GM12865 (cell line): Measurements from ENCODE around the gene FKBP5.
A peak's percentile ranks its signal among the peaks of the same experiment; 100 is the strongest.

Source experiments
- DNase-seq: peaks from one replicate; pipeline ENCODE4 v3.0.0; 2010; ENCODE audit warnings: low read depth
- H3K4me3 ChIP-seq: 2 replicates; pipeline ENCODE4 v1.5.1; 2011; ENCODE audit warnings: mild to moderate bottlenecking, low read depth, low read length, control low read depth
- TF ChIP-seq, protein P1 (sequence below): IDR thresholded peaks from 2 replicates; pipeline ENCODE4 v1.5.1; 2011; ENCODE audit warnings: low read length, control low read depth, low read depth, inconsistent platforms; ENCODE audit not compliant: insufficient read depth; ENCODE audit errors: missing control alignments

FKBP5 gene

DNA sequence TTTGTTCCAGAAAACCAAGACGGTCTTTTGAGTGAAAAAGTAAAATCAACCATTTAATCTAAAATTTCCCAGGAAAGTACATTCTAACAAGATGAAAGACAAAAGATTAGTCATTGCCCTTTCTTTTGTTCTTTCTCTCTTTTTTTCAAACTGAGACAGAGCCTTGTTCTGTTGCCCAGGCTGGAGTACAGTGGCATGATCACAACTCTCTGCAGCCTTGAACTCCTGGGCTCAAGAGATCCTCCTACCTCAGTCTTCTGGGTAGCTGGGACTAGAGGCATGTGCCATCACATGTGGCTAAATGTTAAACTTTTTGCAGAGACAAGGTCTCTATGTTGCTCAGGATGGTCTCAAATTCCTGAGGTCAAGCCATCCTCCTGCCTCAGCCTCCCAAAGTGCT is 75.0 kb downstream of the FKBP5 start:
- no peak for DNase-seq
- H3K4me3 ChIP-seq: no peak overlapping the region
- TF ChIP-seq, protein P1, sequence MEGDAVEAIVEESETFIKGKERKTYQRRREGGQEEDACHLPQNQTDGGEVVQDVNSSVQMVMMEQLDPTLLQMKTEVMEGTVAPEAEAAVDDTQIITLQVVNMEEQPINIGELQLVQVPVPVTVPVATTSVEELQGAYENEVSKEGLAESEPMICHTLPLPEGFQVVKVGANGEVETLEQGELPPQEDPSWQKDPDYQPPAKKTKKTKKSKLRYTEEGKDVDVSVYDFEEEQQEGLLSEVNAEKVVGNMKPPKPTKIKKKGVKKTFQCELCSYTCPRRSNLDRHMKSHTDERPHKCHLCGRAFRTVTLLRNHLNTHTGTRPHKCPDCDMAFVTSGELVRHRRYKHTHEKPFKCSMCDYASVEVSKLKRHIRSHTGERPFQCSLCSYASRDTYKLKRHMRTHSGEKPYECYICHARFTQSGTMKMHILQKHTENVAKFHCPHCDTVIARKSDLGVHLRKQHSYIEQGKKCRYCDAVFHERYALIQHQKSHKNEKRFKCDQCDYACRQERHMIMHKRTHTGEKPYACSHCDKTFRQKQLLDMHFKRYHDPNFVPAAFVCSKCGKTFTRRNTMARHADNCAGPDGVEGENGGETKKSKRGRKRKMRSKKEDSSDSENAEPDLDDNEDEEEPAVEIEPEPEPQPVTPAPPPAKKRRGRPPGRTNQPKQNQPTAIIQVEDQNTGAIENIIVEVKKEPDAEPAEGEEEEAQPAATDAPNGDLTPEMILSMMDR: no peak

DNA sequence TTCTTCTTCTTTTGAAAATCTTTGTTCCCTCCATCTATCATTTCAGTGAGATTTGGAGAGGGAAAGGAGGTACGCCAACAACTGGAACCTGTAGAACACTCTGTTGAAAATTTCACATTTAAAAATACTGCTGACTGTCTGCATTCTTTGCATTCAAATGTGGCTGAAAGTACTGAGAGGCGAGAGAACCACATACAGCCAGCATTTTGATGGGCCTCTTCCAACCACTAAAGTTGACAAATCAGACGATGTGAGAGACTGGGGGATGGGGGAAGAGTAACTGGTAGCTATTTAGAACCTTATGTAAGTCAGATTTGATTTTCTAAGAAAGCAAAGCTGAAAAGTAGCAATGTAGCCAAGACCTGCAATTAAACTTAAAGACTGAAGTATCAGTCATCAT is 77.5 kb downstream of the FKBP5 start:
- DNase-seq: peak; percentile 46
- no peak overlapping the region for H3K4me3 ChIP-seq
- TF ChIP-seq, protein P1: no peak

DNA sequence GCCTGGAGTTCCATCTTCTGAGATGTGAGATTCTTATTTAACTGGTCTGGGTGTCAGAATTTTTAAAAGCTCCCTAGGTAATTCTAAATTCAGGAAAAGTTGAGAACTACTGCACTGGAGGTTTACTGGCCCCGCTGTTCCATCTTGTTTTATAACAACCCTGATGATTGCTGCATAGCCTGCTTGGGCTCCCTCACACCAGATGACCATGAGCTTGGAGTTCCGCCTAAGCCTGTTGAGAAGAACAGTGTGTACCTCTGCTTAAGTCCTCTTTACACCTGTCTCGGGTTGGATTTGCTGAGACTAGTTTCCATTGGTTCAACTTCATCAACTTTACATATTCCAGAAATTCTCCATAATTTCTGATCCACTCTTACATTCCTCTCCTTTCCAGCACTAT is 77.9 kb downstream of the FKBP5 start:
- no peak for DNase-seq
- H3K4me3 ChIP-seq: no peak overlapping the region
- TF ChIP-seq, protein P1: no peak

DNA sequence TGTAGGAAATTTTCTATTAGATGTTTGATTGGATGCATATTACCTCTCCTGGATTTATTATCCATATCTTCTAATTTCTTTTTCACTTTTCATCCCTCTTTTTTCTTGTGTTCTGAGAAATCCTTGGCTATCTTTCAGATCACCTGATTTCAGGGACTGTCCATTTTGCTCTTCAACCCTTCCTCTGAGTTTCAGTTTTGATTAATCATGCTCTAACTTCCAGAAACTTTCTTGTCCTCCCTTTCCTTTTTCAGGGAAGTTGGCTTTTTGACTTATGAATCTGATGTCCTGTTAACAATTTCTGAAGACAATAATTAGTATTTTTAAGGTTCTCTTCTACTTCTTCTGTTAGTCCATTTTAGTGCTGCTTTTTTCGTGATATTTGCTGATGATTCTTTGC is 79.1 kb downstream of the FKBP5 start:
- no peak for DNase-seq
- TF ChIP-seq, protein P1: no peak
- no peak overlapping the region for H3K4me3 ChIP-seq

DNA sequence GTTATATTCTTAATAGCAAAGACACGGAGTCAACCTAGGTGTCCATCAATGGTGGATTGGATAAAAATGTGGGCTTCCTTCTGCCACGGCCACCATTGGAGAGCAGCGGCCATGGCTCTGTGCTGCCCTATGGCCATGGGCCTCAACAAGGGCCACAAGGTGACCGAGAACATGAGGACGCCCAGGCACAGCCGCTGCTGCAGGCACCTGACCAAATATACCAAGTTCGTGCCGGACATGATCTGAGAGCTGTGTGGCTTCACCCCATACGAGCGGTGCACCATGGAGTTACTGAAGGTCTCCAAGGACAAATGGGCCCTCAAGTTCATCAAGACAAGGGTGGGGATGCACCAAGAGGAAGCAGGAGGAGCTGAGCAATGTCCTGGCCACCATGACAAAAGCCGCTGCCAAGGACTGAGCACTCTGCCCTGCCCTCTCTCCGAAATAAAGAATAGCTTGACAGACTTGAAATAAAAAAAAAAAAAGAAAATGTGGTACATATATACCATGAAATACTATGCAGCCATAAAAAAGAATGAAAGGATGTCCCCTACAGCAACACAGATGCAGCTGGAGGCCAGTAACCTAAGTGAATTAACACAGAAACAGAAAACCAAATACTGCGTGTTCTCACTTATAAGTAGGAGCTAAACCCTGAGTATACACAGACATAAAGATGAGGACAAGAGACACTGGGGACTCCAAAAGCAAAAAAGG is 81.0 kb downstream of the FKBP5 start:
- TF ChIP-seq, protein P1: no peak
- no peak overlapping the region for H3K4me3 ChIP-seq
- DNase-seq: no peak

DNA sequence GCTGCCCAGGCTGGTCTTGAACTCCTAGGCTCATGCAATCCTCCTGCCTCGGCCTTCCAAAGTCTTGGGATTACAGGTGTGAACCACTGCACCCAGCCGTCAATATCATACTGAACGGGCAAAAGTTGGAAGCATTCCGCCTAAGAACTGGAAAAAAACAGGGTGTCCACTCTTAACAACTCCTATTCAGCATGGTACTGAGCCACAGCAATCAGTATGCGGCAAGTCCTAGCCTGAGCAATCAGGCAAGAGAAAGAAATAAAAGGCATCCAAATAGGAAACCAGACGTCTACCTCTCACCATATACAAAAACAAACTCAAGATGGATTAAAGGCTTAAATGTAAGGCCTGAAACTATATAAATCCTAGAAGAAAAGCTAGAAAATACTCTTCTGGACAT is 83.1 kb downstream of the FKBP5 start:
- H3K4me3 ChIP-seq: no peak overlapping the region
- DNase-seq: no peak
- TF ChIP-seq, protein P1: no peak

DNA sequence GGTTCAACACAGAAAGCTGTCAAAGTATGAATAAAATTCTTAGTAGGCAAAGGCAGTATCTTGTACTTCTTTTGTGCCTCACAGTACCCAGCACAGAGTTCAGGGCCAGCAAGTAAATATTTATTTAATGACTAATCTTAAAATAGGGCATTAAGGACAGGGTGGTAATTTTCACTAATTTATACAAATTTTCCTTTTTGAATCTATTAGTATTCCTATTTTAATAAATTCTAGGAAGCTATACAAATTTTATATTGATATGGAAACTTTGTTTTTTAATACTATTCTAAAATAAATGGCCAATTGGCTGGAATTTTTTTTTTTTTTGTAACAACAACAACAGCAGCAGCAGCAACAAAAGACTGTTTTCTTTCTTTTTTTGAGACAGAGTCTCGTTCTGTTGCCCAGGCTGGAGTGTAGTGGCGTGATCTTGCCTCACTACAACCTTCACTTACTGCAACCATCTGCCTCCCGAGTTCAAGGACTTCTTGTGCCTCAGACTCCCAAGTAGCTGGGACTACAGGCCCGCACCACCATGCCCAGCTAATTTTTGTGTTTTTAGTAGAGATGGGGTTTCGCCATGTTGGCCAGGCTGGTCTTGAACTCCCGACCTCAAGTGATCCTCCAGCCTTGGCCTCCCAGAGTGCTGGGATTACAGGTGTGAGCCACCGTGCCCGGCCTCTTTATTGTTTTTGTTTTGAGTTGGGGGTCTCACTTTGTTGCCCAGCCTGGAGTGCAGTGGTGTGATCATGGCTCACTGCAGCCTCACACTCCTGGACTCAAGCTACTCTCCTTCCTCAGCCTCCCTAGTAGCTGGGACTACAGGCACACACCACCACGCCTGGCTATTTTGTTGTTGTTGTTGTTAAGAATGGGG is 85.2 kb downstream of the FKBP5 start:
- H3K4me3 ChIP-seq: no peak overlapping the region
- TF ChIP-seq, protein P1: no peak
- DNase-seq: no peak
